GM19193 (cell line): ENCODE results near the gene CAMK2D.

Experiments
- POLR2A ChIP-seq: IDR thresholded peaks from 4 replicates; pipeline ENCODE4 v1.6.1; 2011; ENCODE audit not compliant: insufficient read depth, insufficient read length; ENCODE audit errors: extremely low read depth

CAMK2D gene

DNA sequence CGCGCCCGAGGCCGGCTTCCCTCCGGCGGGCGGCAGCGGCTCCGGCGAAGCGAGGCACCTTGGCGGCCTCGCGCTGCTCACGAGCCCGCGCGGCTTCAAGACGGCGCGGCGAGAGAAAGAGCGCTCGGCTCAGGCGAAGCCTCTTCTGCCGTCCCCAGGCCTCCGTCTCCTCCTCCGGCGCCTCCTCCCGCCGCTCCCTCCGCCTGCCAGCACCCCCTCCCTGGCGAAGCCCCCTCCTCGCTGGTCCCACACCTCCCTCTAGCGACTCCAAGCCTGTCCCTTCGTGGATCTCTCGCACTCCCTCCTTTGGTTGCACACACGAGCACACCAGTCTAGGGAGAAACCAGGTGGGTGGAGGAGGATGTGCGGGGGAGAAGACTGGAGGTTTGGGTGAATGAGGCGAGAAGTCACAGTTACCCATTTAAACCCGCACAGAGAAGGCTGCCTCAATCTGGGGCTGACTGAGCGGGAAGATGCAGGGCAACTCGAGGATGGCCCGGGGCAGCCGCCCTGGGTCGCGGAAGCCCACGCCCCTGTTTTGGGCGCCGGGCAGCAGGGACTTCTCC, at the start of gene CAMK2D:
Gene CAMK2D, minus strand, starts transcription at position 119 of the 566 bp plus-strand sequence. CDS start 670 bp downstream, outside the sequence.
- no peak for TF ChIP-seq POLR2A

DNA sequence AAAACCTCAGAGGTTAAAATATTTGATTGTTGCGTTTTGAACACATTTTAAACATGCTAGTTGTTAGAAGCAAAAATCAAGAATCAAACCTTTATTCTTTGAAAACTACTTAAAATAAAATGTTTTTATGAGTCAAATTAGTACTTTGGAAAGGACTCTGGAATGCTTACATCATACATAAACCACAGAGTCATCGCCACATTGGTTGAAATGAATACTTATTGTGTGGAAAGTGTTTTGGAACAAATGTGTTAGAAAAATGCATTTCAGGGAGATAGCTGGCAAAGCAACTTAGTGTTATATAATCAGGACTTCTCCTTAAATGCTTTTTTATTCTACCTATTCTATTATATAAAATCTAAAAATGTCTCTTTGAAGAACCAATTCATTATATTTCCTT, 49.4 kb upstream of the CAMK2D start:
- no peak for TF ChIP-seq POLR2A

DNA sequence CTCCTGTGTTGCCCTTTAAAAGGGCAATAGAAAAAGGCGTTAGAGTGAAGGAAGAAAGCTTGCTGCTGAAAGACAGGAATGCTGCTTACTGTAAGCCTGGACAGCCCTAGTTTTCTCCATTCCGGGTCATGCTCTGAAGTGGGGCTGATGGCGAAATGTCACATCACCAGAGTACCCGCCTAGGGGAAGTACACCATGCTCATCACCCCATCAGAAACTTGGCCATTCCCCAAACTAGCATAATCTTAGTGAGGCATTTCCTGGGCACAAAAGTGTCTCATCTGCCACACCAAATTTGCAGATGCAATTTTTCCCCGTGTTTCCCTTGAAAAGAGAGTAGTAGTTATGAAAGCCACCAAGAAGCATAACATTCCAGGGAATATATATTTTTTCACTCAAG, 47.8 kb upstream of the CAMK2D start:
- TF ChIP-seq POLR2A: no peak

DNA sequence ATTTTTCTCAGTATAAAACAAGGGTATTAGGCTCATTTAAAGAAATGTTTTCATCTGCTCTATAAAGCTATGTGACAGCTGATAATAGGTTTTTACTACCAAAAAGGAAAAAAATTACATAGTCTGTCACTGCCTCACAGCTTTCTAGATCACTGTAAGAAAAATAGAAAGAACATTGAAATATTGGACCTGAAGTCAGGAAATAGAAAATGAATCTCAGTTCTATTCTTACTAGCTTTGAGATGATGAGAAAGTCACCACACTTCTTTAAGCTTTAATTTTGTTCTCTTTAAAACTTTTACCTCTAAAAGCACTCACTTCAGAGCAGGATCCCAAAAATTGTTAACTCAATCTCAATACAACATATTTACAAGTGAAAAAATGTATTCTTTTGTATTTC, 45.3 kb upstream of the CAMK2D start:
- no peak for TF ChIP-seq POLR2A

DNA sequence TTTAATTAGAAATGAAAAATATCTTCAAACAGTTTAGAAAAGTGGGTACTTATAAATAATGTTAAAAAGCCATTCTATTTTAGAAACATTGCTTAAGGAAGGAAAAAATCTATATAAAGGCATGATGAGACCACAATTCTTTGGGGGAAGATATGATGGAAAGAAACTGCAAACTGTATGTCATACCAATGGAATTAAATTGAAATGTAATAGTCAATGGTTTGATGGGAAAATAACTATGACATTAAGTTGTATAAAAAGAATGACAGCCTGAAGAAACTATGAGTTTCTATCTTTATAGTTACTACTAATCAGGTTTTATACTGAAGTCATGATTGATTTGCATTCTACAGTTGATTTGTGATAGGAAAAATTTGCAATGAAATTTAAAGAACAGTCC, 40.3 kb upstream of the CAMK2D start:
- no peak for TF ChIP-seq POLR2A

DNA sequence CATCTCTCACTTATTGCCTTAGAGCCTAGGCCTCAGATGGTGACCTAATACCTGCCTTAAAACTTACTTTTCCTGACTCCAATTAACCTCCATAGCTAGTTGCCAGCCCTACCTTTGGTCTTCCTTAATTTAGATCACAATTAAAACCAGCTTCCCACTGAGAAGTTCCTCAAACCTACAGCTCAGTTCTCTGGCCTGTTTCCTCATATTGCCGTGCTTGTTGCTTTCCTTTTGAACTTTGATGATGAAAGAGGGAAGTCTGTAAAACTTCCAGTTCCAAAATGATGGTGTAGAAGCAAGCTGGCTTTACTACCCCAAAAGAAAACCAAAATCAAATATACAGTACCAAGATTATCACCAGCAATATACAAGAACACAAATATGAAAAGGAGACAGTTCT, 28.9 kb upstream of the CAMK2D start:
- TF ChIP-seq POLR2A: no peak

DNA sequence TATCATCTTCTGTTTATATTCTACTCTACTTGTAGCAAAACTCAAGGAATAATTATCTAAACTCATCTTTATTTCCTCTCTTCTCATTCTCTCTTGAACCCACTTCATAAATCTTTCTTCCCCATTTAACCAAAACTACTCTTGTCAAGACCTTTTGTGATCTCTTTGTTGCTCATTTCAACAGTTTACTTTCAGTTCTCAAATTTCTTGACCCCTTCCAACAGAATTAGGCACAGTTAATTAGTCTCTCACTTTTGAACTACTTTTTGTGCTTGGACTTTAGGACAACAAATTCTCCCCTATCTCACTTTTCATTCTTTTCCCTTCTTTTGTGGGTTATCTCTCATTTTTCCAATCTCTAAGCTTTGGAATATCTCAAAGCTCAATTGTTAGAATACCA, 27.4 kb upstream of the CAMK2D start:
- TF ChIP-seq POLR2A: no peak

DNA sequence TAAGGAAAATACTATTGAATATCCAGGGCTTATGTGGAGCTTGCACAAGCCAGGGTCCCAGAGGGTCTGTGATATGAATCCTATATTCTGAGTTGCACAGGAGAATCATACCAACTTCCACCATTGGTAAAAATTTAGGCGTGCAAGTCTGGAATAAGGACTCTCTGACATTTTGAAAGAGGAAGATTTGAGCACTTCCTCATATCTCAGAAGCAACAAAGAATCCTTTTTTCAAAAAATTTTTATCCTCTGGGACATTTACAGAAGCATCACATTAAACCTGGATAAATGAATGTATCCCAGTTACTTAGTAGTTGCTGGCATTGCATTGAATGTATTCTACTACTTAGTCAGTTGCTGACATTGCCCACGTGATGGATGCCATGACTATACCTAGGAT, 24.2 kb upstream of the CAMK2D start:
- TF ChIP-seq POLR2A: no peak

DNA sequence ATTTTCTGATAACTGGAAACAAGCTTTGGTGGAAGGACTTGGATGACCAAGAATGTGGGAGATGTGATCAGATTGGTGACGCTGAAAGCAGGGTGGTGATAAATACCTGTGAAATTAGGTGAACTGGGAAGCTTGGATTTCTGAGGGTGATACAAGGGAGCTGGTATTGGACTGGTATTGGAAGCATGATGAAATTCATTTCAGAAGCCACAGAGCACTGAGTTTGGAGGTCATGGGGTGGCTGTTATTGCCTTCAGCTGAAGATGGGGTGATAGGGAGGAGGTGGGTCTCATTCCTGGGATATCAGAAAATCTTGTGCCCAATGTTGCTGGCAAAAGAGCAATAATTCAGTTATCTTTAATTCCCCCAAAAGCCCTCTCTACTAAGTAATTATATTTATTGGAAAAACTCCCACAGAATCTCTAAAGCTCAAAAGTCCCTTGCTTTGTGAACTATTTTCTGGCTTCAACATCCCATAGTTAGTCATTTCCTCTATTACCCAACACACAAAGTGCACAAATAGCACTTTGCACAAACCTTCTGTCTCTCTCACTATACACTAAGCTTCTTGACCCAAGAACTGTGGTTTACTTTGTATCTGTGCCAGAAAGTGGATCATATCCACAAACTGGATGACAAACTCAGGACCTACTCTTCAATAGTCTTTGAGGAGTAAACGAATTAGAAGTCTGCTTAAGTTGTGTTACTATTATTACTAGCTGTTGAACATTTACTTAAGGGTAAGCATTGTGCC, 23.1 kb upstream of the CAMK2D start:
- no peak for TF ChIP-seq POLR2A

DNA sequence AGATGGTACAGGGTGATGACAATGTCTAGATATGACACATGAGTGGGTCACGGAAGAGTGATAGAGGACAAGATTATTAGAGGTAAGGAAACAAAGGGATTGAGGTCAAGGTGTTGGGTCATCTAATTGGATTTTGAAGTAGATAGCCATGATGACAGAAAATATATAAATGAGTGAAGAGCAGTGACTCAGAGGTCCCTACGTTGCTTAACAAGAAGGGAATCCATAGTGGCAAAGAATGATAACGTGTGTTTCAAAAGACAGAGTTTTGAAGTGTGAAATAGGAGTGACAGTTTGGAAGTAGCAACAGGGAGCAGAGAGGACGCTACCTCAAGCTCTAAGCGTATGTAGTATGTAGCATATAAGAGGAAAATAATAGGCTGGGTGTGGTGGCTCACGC, 22.2 kb upstream of the CAMK2D start:
- TF ChIP-seq POLR2A: no peak

DNA sequence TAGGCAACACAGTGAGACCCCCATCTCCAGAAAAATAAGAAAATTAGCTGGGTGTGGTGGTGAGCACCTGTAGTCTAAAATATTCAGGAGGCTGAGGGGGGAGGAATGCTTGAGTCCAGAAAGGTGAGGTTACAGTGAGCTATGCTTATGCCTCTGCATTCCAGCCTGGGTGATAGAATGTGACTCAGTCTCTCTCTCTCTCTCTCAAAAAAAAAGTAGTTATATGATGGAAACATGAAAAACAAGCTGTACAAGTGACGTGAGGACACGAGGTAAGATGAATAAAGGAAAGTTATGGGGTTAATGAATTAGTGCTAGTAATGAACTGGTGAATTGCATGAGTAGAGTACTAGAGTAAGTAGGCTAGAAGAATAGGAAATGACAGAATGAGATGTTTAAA, 21.8 kb upstream of the CAMK2D start:
- TF ChIP-seq POLR2A: no peak

DNA sequence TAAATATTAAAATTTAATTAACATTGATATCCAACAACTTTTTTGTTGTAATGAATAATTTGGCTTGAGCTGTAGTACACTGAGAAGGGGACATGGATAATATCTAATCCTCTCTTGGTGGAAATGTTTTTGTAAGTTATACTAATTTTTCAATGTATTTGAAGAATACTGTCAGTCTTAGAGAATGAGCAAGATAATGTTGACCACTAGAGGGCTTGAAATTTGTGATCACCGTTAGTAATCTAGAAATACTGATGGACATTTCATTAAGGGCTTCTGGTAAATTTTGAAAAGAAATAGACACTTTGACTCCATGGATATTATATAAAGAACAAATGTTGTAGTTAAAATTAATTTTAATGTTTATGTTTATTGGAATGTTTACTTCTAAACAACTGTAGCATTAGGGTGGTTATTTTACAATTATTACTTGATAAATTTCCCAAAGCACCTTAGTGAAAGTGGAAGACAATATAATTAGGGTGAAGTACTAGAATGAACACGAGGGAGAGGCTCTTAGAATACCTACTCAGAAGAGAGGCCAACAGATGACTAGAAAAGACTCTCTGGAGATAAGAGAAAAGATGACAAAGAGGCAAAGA, 20.0 kb upstream of the CAMK2D start:
- TF ChIP-seq POLR2A: no peak

DNA sequence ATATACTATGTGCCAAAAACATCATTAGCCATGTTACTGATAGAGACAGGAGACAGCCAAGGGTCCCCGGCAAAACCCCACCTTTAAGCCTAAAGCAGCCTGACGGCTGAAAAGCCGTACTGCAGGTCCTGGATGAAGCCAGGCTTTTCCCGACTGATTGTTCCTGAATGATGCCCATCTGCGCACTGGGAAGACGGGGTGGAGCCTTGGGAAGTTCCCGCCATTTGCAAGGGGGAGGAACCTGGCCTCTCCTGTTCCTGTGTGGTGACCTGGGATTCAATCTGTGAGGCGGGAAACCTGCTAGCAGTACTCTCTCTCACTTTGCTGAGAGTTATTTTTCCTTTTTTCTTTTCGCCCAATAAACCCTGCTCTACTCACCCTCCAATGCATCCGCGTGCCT, 15.1 kb upstream of the CAMK2D start:
- no peak for TF ChIP-seq POLR2A

DNA sequence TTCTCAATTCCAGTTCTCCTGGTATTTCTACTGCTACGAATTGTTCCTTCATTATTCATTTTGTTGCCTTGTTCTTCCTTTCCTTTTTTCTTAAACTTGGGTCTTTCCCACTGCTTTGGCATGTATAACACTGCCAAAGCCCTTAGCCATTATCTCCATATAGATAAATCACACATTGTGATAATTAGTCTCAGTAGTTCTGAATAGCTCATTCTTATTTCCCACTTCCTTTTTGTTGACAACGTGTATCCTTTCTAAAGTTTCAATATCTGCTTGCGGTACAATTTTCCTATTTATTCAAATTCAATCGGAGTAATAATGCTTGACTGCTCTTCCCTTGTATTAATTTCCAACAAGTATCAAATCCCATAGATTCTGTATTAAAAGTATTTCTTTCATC, 14.5 kb upstream of the CAMK2D start:
- TF ChIP-seq POLR2A: no peak

DNA sequence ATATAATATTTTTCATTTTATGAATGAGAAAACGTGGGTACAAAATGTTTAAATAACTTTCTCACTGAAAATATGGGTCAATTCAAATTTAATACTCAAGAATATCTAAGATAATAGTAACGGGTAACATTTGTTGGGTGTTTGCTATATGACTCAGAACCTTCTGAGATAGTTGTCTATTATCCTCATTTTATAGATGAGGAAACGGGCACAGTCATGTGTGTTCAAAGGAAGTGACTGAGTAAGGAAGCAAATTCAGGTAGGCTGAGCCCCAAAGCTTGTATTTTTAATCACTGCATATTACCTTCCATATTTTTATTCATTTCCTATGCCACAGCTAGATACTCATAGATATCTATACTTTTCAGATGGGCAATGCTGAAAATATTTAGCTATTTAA, 12.2 kb upstream of the CAMK2D start:
- TF ChIP-seq POLR2A: no peak

DNA sequence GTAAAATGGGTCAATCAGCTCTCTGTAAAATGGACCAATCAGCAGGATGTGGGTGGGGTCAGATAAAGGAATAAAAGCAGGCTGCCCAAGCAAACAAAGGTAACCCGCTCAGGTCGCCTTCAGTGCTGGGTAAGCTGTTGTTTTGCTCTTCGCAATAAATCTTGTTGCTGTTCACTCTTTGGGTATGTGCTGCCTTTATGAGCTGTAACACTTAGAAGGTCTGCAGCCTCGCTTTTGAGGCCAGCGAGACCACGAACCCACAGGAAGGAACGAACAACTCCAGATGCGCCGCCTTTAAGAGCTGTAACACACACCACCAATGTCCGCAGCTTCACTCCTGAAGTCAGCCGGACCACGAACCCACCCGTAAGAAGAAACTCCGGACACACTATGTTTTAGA, 11.5 kb upstream of the CAMK2D start:
- TF ChIP-seq POLR2A: no peak
